ENCODE measurements around the gene PLEKHG4.

The PLEKHG4 gene

DNA sequence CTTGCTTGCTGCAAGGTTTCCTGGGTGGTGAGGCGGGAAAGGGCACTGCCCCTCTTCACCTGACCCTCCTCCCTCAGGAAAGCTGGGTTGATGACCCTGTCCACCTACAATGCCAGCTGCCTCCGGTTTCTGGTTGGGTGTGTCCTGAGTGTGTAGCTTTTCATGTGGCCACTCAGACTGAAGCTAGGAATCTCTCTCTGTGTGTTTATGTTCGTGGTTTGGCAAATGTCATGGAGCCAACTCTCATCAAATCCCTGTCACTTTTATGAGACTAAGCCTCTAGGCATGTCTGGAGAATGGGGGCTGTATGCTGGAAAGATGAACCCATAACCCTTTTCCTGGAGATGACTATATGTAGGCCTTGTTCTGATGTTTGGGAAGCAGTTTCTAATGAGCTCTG, 17.1 kb downstream of the PLEKHG4 start:
- TF ChIP-seq, protein P1, sequence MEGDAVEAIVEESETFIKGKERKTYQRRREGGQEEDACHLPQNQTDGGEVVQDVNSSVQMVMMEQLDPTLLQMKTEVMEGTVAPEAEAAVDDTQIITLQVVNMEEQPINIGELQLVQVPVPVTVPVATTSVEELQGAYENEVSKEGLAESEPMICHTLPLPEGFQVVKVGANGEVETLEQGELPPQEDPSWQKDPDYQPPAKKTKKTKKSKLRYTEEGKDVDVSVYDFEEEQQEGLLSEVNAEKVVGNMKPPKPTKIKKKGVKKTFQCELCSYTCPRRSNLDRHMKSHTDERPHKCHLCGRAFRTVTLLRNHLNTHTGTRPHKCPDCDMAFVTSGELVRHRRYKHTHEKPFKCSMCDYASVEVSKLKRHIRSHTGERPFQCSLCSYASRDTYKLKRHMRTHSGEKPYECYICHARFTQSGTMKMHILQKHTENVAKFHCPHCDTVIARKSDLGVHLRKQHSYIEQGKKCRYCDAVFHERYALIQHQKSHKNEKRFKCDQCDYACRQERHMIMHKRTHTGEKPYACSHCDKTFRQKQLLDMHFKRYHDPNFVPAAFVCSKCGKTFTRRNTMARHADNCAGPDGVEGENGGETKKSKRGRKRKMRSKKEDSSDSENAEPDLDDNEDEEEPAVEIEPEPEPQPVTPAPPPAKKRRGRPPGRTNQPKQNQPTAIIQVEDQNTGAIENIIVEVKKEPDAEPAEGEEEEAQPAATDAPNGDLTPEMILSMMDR (conservative IDR thresholded peaks at IDR 0.05; ENCODE audit: low read depth, low read length): no peak
- DNase-seq (ENCODE audit: low read depth): no peak

DNA sequence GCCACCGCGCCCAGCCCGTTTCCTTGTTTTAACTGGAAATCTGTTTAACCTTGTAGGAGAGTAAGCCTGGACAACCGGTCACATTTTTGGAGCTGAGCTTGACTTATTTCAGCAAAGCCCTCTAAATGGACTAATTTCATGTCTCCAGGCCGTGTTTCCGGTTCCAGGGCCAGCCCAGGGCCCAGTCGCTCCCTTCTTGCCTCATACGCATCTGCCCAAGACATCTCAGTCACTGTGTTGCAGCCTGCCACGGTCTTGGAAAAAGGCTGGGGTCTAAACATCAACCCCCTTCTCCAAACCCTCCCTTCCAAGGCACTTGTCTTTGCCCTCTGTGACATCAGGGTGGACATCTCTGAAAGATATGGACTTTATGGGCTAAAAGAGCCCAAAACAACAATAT, 18.9 kb downstream of the PLEKHG4 start:
- H3K4me3 ChIP-seq (ENCODE audit: low read length): no peak overlapping the region
- TF ChIP-seq, protein P1 (conservative IDR thresholded peaks at IDR 0.05; ENCODE audit: low read depth, low read length): no peak
- no peak for DNase-seq (ENCODE audit: low read depth)

More for the DNA sequence above, 17.1 kb downstream of the PLEKHG4 start:
- no peak overlapping the region for H3K4me3 ChIP-seq (ENCODE audit: low read length)

DNA sequence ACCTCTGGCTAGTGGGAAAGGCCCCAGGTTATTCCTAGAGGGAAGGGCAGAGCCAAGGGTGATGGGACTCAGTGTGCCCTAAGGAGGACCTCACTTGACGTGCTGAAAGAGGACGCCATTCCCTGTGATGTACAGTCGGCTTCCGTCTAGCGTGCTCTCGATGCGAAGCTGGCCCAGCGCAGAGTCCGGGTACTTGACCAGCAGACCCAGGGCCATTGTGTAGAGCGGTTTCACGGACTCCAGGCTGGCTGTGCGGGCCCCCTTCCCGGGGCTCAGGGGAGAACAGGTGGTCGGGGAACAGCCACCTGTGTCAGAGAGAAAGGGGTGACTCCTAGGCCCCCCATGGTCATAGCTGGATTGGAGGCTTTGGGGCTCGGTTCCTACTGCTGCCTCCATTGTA, 19.9 kb downstream of the PLEKHG4 start:
- DNase-seq (ENCODE audit: low read depth): no peak
- no peak overlapping the region for H3K4me3 ChIP-seq (ENCODE audit: low read length)
- TF ChIP-seq, protein P1 (conservative IDR thresholded peaks at IDR 0.05; ENCODE audit: low read depth, low read length): no peak

DNA sequence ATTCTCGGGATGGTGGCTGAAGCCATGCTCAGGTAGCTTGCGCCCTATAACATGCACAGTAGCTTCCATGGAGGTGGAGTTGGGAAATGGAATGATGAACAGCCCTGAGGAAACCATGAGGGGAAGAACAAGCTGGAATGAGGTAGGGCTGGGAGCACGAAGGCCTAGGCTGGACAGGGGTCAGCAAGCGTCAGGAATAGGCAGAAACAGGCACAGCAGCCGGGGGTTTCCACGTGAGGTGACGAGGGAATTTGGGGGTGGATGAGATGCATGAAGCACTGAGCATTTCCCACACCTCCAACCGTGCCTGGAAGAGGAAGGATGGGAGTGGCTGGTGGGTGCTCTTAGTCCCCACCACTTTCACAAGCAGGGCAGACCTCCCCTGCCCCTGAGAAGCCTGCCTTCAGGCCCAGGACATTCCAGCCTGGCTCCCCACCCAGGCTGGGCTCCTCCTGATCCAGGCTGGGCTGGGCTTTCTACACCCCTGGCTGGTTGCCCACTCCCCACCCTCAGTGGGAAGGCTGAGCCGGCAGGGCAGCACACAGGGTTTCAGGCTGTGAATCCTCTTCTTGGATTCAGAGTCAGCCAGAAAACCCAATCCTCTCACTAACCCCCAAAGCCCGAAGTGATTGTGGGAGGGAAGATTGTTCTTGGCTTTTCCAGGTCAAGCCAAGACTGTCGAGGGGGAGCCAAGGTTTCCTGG, 21.9 kb downstream of the PLEKHG4 start:
- TF ChIP-seq, protein P1 (conservative IDR thresholded peaks at IDR 0.05; ENCODE audit: low read depth, low read length): no peak
- no peak overlapping the region for H3K4me3 ChIP-seq (ENCODE audit: low read length)
- no peak for DNase-seq (ENCODE audit: low read depth)

DNA sequence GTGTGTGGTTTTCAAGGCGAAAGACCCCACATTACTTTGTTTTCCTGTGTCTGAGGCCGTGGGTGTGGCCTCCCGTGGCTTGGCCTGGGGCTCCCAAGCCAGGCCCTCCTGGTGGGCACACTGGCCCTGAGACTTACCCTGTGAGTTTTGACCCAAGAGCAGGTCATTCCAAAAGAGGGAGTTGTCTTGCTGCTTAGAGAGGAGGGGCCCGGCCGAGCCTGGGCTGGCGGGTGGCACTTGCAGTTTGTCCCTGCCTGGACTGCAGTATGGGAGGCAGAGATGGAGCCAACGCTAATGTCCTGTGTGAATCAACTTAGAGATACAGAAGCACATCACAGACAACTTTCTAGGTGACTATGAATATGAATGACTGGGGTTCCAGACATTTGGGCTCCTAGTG, 22.7 kb downstream of the PLEKHG4 start:
- TF ChIP-seq, protein P1 (conservative IDR thresholded peaks at IDR 0.05; ENCODE audit: low read depth, low read length): no peak
- no peak for DNase-seq (ENCODE audit: low read depth)
- H3K4me3 ChIP-seq (ENCODE audit: low read length): no peak overlapping the region

DNA sequence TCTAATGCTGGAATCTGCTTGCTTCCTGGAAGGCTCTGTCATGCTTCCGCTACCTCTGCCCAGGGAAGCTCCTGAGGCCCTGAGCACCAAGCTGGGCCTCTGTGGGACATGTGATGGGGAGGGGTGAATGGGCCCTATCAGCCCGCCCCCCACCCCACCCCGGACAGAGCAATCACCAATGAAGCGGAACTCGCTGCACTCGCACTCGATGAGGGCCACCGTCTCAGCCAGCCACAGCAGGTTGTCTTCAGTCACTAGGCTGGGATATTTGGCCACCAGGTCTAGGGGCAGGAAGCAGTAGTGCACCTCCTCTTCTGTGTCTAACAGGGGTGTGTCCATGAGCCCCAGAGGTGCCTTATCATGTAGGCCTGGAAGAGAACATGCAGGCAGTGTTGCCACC, 23.6 kb downstream of the PLEKHG4 start:
- H3K4me3 ChIP-seq (ENCODE audit: low read length): no peak overlapping the region
- DNase-seq (ENCODE audit: low read depth): no peak
- TF ChIP-seq, protein P1 (conservative IDR thresholded peaks at IDR 0.05; ENCODE audit: low read depth, low read length): no peak

DNA sequence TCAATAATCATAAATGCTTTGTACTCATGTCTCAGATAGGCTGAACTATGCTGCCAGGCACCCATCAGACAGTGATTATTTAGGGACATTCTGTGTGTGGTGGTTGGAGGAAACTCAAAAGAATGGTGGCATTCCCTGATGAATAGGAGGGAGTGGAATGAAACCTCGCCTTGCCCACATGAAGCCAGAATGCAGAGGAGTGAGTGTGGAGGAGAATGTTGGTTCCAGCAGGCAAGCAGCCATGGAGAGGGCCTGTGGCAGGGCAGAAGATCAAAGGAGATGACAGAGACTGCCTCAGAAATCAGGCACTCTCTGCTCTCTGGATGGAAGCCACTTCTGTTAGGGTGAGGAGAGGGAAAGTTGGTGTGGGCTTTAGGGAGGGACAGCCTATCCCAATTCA, 24.7 kb downstream of the PLEKHG4 start:
- TF ChIP-seq, protein P1 (conservative IDR thresholded peaks at IDR 0.05; ENCODE audit: low read depth, low read length): no peak
- no peak for DNase-seq (ENCODE audit: low read depth)
- H3K4me3 ChIP-seq (ENCODE audit: low read length): no peak overlapping the region
